ENCODE results near the gene KIAA0232.

KIAA0232 gene, protein sequence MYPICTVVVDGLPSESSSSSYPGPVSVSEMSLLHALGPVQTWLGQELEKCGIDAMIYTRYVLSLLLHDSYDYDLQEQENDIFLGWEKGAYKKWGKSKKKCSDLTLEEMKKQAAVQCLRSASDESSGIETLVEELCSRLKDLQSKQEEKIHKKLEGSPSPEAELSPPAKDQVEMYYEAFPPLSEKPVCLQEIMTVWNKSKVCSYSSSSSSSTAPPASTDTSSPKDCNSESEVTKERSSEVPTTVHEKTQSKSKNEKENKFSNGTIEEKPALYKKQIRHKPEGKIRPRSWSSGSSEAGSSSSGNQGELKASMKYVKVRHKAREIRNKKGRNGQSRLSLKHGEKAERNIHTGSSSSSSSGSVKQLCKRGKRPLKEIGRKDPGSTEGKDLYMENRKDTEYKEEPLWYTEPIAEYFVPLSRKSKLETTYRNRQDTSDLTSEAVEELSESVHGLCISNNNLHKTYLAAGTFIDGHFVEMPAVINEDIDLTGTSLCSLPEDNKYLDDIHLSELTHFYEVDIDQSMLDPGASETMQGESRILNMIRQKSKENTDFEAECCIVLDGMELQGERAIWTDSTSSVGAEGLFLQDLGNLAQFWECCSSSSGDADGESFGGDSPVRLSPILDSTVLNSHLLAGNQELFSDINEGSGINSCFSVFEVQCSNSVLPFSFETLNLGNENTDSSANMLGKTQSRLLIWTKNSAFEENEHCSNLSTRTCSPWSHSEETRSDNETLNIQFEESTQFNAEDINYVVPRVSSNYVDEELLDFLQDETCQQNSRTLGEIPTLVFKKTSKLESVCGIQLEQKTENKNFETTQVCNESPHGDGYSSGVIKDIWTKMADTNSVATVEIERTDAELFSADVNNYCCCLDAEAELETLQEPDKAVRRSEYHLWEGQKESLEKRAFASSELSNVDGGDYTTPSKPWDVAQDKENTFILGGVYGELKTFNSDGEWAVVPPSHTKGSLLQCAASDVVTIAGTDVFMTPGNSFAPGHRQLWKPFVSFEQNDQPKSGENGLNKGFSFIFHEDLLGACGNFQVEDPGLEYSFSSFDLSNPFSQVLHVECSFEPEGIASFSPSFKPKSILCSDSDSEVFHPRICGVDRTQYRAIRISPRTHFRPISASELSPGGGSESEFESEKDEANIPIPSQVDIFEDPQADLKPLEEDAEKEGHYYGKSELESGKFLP (N-terminal part only)

GRCh38 chr4:6782147-6782845 lies at the start of gene KIAA0232:
TSS of gene KIAA0232 (plus strand) at chr4:6782727. CDS start at chr4:6824454, 41,727 bp downstream.
- Histone ChIP-seq H3K4me3 (ENCODE audit: low read length) (peak within 1 kb of the TSS; percentile 99), H3K27ac (ENCODE audit: low read length) (peak within 1 kb of the TSS; percentile 80), H3K36me3 (replicated peaks; ENCODE audit: low read depth, low read length) (peaks cover 2% of the 10 kb centered on the region), H3K4me1 (ENCODE audit: low read length) (peaks cover 43% of the 10 kb centered on the region), H3K79me2 (ENCODE audit: low read length) (peaks cover 43% of the 10 kb centered on the region), H2AFZ (ENCODE audit: low read depth, low read length) (peak within 1 kb of the TSS; percentile 61; the same call in 1 of the 2 replicates), H3K4me2 (ENCODE audit: low read length) (peak within 1 kb of the TSS; percentile 91), H3K9ac (ENCODE audit: low read length) (peak within 1 kb of the TSS; percentile 98), H4K20me1 (ENCODE audit: insufficient read depth, low read length) (peaks cover 32% of the 10 kb centered on the region), H3K27me3 (ENCODE audit: low read depth, low read length) (no peaks in the 10 kb centered on the region), H3K9me3 (ENCODE audit: insufficient read depth, low read length) (no peaks in the 10 kb centered on the region)
- TF ChIP-seq, protein P1, sequence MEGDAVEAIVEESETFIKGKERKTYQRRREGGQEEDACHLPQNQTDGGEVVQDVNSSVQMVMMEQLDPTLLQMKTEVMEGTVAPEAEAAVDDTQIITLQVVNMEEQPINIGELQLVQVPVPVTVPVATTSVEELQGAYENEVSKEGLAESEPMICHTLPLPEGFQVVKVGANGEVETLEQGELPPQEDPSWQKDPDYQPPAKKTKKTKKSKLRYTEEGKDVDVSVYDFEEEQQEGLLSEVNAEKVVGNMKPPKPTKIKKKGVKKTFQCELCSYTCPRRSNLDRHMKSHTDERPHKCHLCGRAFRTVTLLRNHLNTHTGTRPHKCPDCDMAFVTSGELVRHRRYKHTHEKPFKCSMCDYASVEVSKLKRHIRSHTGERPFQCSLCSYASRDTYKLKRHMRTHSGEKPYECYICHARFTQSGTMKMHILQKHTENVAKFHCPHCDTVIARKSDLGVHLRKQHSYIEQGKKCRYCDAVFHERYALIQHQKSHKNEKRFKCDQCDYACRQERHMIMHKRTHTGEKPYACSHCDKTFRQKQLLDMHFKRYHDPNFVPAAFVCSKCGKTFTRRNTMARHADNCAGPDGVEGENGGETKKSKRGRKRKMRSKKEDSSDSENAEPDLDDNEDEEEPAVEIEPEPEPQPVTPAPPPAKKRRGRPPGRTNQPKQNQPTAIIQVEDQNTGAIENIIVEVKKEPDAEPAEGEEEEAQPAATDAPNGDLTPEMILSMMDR (IDR thresholded peaks at IDR 0.05; ENCODE audit: low read depth, low read length) = no peak
- TF ChIP-seq EZH2phosphoT487 (IDR thresholded peaks at IDR 0.05; ENCODE audit: low read depth) = no peak

- TF ChIP-seq, protein P1 (IDR thresholded peaks at IDR 0.05; ENCODE audit: low read depth, low read length) = no peak
- TF ChIP-seq EZH2phosphoT487 (IDR thresholded peaks at IDR 0.05; ENCODE audit: low read depth) = no peak
- Histone ChIP-seq H3K27ac (ENCODE audit: low read length) (no peak overlapping the region), H3K27me3 (ENCODE audit: low read depth, low read length) (no peaks in the 10 kb centered on the region), H3K79me2 (ENCODE audit: low read length) (no peaks in the 10 kb centered on the region), H3K4me3 (ENCODE audit: low read length) (no peak overlapping the region), H4K20me1 (ENCODE audit: insufficient read depth, low read length) (no peaks in the 10 kb centered on the region), H3K4me1 (ENCODE audit: low read length) (no peaks in the 10 kb centered on the region), H3K36me3 (replicated peaks; ENCODE audit: low read depth, low read length) (no peaks in the 10 kb centered on the region), H3K9me3 (ENCODE audit: insufficient read depth, low read length) (no peaks in the 10 kb centered on the region), H2AFZ (ENCODE audit: low read depth, low read length) (no peak overlapping the region), H3K9ac (ENCODE audit: low read length) (no peak overlapping the region), H3K4me2 (ENCODE audit: low read length) (no peak overlapping the region)
Observed at GRCh38 chr4:6733358-6734164, 49.0 kb upstream of the KIAA0232 start.

DNA sequence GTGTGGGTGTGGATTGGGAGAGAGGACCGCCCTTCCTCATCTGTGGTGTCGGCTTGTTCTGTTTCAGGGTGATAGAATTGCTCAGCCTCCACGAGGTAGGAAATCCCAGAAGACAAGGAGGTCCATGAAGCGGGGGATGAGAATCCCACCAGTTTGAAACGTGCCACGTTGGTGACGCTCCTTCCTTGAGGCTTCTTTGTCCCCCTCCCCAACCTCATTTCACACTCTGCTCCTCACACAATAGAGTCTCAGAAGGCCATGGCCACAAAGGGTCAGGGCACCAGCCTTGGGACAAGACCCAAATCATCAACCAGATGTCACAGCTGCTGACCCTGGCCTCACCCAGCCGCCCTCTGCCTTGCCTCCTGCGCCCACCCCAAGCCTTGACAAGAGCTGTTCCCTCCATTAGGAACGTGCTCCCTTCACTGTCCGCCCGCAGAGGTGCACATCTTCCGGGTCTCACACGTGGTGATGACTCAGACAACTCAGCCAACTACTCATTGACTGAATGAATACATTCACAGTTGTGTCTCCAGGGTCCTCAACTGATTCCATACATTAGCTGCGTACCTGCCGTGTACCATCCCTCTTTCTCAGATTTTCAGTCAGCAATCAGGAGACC lies 48.3 kb upstream of the KIAA0232 start:
- H3K4me1 ChIP-seq (ENCODE audit: low read length) = no peaks in the 10 kb centered on the region
- TF ChIP-seq, protein P1 (IDR thresholded peaks at IDR 0.05; ENCODE audit: low read depth, low read length) = no peak
- TF ChIP-seq EZH2phosphoT487 (IDR thresholded peaks at IDR 0.05; ENCODE audit: low read depth) = no peak
- H3K36me3 ChIP-seq (replicated peaks; ENCODE audit: low read depth, low read length) = no peaks in the 10 kb centered on the region
- no peaks in the 10 kb centered on the region for H3K79me2 ChIP-seq (ENCODE audit: low read length)
- no peaks in the 10 kb centered on the region for H3K9me3 ChIP-seq (ENCODE audit: insufficient read depth, low read length)
- H2AFZ ChIP-seq (ENCODE audit: low read depth, low read length) = no peak overlapping the region
- no peak overlapping the region for H3K9ac ChIP-seq (ENCODE audit: low read length)
- H3K4me3 ChIP-seq (ENCODE audit: low read length) = no peak overlapping the region
- no peak overlapping the region for H3K27ac ChIP-seq (ENCODE audit: low read length)
- H4K20me1 ChIP-seq (ENCODE audit: insufficient read depth, low read length) = no peaks in the 10 kb centered on the region
- no peaks in the 10 kb centered on the region for H3K27me3 ChIP-seq (ENCODE audit: low read depth, low read length)
- no peak overlapping the region for H3K4me2 ChIP-seq (ENCODE audit: low read length)

Data from OCI-LY3 (cell line).